Activated CD4-positive, alpha-beta T cell treated with anti-CD3 and anti-CD28 coated beads, Interleukin-2, amount 50 U/mL, for 4 hours (primary cell): ENCODE data around the gene CEMP1.
"Not testable (repeated sequence)": the region's sequence is repeated elsewhere in the genome, so short reads cannot be mapped to it uniquely, and the experiment has no call there.

ENCODE experiments used
- DNase-seq, 2 experiments: peaks; one replicate each; pipeline ENCODE4 v3.0.0-alpha.2; 2020

CEMP1 gene

GRCh38 chr16:2531371-2531695 is at the start of gene CEMP1:
Gene CEMP1 (minus strand): TSS chr16:2531408. CDS start chr16:2531073, 335 bp downstream.
- DNase-seq = no peak

DNA sequence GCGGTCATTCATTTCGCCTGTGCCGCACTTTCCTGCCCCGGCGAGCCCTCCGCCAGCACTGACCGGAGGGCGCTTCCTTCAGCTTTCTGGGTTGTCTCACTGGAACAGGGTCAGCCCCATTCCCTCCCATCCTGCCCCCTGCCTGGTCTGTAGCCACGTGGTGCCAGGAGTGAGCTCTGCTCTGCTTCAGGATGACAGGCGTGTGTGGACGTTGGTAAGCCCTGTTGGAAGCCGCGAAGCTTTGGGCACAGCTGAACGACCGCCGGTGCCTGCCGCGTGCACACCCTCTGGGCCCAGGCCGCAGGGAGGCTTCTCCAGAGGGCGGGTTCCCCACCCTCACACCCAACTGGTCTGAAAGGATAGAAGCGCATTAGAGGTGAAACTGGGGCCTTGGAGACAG is 49.6 kb upstream of the CEMP1 start:
- not testable (repeated sequence) for DNase-seq

DNA sequence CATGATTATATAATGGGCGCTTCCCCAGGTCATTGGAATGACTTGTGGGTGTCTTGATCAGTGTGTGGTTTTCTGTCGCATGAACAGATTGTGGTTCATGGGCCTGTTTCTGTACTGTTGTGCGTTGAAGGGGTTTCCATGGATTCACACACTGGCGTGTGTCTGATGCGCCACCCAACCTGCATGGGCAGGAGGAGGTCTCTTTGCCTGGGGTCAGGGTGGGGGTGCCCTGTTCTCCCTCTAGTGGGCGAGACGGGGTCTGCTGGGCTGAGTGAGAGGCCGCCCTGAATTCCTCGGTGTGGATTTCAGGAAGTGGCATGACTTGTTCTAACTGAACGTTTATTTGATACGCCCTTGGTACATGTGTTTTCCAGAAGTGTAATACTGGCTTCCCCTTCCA is 48.9 kb upstream of the CEMP1 start:
- DNase-seq = not testable (repeated sequence)

DNA sequence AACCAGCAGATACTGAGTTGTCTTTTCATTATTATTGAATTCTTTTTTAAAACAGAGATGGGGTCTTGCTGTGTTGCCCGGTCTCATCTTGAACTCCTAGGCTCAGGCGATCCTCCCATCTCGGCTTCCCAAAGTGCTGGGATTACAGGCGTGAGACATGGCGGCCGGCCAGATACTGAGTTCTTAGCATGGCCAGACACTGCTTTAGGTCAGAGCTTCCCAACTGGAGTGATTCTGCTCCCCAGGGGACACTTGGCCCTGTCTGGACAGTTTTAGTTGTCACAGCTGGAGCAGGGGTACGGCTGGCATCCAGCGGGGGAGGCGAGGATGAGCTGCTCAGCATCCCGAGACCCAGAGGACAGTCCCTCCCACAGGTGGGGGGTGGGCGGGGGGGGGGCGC is 47.7 kb upstream of the CEMP1 start:
- DNase-seq = not testable (repeated sequence)

GRCh38 chr16:2577044-2577443 is 45.8 kb upstream of the CEMP1 start:
- not testable (repeated sequence) for DNase-seq

DNA sequence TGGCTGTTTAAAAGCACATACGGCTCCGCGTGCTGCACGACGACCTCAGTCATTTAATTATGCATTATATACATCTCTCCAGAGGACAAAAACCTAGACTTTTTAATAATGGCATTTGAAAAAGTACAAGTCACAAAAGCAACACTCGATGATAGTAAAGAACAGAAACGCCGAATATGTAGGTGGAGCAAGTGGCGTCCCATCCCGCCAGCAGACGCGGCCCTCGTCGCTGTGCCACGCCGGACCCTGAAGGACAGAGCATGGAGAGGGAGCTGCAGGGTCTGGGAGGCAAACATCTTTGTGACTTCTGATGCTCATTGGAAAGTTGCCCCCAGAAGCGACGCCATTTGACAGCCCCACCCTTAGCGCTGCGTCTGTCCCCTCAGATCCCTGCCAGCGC is 44.6 kb upstream of the CEMP1 start:
- not testable (repeated sequence) for DNase-seq

DNA sequence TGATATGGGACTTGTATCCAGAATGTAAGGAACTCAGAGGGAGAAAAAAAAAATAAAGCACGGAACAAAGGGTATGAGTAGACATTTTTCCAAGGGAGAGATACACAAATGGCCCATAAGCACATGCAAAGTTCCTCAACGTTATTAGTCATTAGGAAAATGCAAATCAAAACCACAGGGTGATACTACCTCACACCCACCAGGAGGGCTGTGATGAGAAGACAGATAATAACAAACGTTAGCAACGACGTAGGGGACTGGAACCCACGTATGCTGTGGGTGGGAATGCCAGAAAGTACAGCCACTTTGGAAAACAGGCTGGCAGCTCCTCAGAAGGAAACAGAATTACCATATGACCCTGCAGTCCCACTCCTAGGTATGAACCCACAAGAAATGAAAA is 41.5 kb upstream of the CEMP1 start:
- DNase-seq = not testable (repeated sequence)

DNA sequence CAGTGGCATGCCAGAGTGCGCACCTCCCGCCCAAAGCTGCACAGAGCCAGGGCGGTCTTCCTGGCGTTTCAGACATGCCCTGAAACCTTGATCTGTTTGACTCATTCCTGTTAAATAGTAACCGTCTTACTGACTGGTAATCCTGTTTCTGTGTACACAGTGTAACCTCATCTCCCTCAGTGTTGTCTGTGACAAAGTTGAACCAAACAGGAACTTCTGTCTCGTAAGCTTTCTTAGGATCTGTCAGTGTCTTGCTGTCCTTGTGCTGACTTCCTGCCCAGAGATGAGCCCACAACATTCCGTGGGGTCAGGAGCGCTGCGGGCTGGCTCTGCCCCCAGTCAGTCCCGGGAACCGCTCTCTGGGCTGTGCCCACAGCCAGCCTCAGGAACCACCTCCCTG is 37.4 kb upstream of the CEMP1 start:
- not testable (repeated sequence) for DNase-seq

DNA sequence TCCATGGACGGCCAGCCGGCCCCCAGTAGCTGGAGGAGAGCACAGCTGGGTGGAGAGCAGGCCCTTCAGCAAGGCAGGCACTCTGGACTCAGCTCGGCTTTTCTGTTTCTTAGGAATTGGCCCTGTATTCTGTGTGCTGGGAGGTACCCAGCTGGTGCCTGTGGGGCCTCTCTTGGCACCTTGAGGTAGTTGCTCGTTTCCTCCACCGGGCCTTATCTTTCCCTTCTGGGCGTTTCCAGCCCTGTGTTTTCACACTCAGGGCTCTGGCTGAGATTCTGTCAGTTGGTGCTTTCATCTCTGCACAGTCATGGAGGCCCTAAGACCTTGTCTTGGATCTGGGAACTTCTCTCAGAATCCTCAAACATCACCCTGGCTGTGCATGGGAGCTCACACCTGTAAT is 36.3 kb upstream of the CEMP1 start:
- DNase-seq = not testable (repeated sequence)

- peak; percentile 53 to 62 for DNase-seq
These were observed 29.6 kb upstream of the CEMP1 start for GRCh38 chr16:2560798-2561133.

- DNase-seq = not testable (repeated sequence)
These were observed 29.1 kb upstream of the CEMP1 start for GRCh38 chr16:2560131-2560797.

- DNase-seq = not testable (repeated sequence)
These were observed 25.9 kb upstream of the CEMP1 start for GRCh38 chr16:2557150-2557549.

DNA sequence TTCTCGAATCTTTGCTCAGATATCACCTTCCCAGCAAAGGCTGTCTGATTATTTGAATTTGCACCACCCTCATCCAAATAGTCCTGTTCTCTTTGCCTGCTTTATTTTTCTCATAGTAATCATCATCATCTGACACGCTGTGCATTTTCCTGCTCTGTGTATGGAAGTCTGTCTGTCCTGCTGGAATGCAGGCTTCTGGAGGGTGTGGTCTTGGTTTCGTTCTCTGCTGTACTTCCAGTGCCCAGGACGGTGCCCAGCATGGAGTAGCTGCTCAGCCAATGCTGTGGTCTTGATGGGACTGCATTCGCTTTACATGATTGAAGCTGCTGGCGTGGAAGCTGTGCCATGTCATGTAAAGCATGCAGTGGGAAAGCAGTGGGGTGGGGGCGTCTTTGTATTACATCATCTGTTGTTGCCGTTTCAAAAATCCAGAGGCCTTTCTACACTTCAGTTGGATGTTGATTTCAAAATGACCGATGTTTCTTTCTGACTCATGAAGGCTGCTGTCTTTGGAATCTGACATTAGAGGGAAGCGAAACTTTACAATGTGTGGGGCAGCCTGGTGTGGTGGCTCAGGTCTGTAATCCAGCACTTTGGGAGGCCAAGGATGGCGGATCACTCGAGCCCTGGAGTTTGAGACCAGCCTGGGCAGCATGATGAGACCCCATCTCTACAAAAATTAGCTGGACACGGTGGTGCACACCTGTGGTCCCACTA is 23.7 kb upstream of the CEMP1 start:
- not testable (repeated sequence) for DNase-seq

- DNase-seq = not testable (repeated sequence)
These were observed 20.2 kb upstream of the CEMP1 start for GRCh38 chr16:2551420-2551889.

- not testable (repeated sequence) for DNase-seq
These were observed 19.2 kb upstream of the CEMP1 start for GRCh38 chr16:2550283-2550878.

GRCh38 chr16:2543771-2544170 is 12.6 kb upstream of the CEMP1 start:
- not testable (repeated sequence) for DNase-seq

- DNase-seq = not testable (repeated sequence)
These were observed 10.2 kb upstream of the CEMP1 start for GRCh38 chr16:2541409-2541808.

DNA sequence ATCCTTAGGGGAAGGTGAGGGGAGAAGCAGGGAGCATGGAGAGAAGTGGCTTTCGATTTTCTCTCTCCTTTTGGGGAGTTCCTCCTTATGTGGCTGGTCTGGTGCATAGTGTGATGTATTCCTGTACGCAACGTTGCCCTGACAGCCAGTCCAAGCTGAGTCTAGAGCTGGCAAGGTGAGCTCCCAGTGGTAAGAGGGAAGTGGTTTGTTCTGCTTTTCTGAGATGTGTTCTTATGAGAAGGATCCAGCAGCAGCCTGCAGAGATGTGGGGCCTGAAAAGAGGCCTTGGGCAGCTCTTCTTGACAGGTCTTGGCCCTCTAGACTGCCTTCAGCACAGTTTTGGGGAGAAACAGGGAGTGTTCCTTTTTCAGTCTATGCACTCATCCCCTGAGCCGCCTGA is 9.7 kb upstream of the CEMP1 start:
- not testable (repeated sequence) for DNase-seq

DNA sequence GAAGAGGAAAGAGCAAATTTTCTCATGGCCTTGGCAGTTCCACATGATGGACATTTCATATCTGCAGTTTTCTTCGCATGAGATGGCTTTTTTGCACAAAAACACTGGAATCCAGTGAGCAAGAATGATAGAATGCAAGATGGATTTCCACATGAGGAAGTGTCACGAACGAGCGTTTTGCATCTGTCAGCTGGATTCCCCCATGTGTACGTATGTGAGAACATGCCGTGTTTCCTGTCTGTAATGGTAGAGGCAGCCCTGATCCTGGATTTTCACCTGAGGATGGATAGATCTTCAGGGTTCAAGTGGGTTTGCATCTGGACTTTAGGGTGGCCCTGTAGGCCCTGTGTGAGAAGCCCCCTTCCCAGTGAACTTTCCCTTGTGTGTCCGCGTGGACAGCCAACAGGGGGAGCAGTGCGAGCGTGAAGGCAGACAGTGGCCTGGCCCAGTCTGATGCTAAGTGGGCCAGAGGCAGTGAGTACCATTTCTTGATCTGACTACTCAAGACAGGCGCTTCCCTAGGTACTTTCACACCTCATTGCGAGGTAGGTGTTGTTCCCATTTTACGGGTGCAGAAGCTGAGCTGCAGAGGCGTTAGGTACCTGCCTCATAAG is 8.7 kb upstream of the CEMP1 start:
- DNase-seq = peak; percentile 28 to 37

DNA sequence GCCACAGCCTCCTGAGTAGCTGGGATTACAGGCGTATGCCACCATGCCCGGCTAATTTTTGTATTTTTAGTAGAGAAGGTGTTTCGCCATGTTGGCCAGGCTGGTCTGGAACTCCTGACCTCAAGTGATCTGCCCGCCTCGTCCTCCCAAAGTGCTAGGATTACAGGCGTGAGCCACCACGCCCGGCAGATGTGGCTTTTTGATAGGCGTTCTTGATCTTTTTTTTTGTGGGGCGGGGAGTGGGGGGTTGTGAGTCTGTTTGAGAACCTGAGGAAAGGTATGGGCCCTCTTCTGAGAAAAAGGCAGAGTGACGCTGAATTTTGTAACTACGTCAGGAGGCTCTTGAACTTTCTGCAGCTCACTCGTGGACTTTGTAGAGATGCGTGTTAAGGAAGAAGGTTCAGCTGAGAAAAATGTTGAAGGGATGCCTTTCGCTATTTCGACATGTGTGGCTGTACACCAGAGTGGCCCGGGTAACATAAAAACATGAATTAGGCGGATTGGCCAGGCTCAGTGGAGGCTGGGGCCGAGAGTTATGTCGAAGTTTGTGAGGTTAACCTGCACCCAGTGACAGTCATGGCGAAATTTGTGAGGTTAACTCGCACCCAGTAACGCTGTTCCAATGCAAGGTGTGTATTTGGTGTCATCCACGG is 8.1 kb upstream of the CEMP1 start:
- DNase-seq = not testable (repeated sequence)

DNA sequence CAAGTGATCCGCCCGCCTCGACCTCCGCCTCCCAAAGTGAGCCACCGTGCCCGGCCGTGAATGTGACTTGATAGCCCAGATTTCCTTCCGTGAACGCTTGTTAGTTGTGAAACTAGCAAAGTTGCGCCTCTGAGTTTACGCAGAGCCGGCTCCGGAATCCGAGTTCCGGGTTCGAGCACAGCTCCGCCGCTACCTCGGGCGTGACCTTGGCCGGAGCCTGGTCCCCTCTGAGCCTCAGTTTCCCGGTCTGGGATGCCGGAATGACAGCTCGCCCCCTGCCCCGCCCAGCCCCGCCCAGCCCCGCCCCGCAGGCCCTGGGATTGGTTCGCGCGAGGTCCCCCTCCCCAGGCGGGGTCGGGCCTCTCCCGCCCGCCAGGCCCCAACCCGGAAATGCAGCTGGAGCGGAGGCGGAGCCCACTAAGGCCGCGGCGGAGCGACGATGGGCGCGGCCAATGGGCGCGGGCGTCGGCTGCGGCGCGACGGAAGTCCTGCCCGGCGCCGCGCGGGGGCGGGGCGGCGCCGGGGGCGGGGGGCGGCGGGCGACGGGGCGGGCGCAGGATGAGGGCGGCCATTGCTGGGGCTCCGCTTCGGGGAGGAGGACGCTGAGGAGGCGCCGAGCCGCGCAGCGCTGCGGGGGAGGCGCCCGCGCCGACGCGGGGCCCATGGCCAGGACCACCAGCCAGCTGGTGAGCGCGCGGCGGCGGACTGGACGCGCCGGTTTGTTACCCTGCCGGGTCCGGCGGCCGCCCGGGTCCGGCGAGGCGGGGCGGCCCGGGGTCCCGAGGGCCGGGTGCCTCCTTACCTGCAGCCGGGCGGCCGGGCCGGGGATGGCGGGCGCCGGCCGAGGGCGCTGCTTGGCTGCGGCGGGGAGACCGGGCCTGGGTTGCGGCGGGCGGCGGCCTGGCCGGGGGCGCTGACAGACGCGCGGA is 6.5 kb upstream of the CEMP1 start, which contains the start of gene PDPK1:
PDPK1 (plus strand) TSS at position 571 of the 929 bp plus-strand sequence; CDS start at position 663, 92 bp downstream.
- DNase-seq = peak; percentile 88 to 92

DNA sequence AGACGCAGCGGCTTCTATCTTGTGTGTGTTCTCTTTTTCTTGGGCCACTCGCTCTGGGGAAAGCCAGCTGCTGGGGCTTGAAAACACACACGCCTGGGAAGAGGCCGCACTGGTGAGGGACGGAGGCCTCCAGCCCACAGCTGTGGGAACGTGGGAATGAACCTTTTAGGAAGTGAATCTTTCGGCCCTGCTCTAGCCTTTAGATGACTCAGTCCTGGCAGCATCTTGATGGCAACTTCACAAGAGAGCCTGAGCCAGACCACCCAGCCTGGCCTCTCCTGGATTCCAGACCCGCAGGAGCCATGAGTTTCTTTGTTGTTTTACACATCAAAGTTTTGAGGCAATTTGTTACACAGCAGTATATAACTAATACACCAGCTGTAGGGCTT is 4.4 kb upstream of the CEMP1 start:
- no peak for DNase-seq
